ENCODE measurements around the gene MYLK. TPM values are rescaled to one million over a fixed set of nuclear protein-coding genes. Genes with fewer than 3 reads are reported as not detected.

The MYLK gene
- total RNA-seq, 2 experiments from 2014 or later, result 0.22 TPM; not detected in 1

DNA sequence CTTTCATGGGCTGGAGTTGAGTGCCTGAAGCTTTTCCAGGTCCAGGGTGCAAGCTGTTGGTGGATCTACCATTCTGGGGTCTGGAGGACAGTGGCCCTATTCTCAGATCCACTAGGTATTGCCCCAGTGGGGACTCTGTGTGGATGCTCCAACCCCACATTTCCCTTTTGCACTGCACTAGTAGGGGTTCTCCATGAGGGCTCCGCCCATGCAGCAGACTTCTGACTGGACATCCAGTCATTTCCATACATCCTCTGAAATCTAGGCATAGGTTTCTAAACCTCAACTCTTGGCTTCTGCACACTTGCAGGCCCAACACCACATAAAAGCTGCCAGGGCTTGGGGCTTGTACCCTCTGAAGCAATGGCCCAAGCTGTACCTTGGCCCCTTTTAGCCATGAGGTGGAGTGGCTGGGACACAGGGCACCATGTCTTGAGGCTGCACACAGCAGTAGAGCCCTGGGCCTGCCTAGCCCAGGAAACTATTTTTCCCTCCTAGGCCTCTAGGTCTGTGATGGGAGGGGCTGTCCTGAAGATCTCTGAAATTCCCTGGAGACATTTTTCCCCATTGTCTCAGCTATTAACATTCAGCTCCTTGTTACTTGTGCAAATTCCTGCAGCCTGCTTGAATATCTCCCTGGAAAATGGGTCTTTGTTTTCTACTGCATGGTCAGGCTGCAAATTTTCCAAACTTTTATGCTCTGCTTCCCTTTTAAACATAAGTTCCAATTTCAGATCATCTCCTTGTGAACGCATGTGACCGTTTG lies 293.3 kb downstream of the MYLK start:
- no peak overlapping the region for H3K4me3 ChIP-seq (ENCODE audit: low read length)
- ATAC-seq (ENCODE audit: poor library complexity) (no peak), DNase-seq (no peak)
- CTCF ChIA-PET, result no interaction called here
- H3K27ac ChIP-seq (ENCODE audit: low read depth in 1 of 2, low read length in 2 of 2), result no peak overlapping the region
- H3K36me3 ChIP-seq (ENCODE audit: insufficient read depth, low read length), result no peaks in the 10 kb centered on the region
- no peak overlapping the region for H3K4me3 Mint-ChIP-seq
- H3K36me3 Mint-ChIP-seq (ENCODE audit: low read depth), result peaks cover 37% of the 10 kb centered on the region
- TF ChIP-seq, protein P1, sequence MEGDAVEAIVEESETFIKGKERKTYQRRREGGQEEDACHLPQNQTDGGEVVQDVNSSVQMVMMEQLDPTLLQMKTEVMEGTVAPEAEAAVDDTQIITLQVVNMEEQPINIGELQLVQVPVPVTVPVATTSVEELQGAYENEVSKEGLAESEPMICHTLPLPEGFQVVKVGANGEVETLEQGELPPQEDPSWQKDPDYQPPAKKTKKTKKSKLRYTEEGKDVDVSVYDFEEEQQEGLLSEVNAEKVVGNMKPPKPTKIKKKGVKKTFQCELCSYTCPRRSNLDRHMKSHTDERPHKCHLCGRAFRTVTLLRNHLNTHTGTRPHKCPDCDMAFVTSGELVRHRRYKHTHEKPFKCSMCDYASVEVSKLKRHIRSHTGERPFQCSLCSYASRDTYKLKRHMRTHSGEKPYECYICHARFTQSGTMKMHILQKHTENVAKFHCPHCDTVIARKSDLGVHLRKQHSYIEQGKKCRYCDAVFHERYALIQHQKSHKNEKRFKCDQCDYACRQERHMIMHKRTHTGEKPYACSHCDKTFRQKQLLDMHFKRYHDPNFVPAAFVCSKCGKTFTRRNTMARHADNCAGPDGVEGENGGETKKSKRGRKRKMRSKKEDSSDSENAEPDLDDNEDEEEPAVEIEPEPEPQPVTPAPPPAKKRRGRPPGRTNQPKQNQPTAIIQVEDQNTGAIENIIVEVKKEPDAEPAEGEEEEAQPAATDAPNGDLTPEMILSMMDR (IDR thresholded peaks at IDR 0.05), result no peak
- intact Hi-C loops (cut with DNase I, micrococcal nuclease), result no loop called here
- H3K4me1 ChIP-seq (ENCODE audit: insufficient read depth, low read length), result peaks cover 7% of the 10 kb centered on the region
- H3K27ac Mint-ChIP-seq, result no peak overlapping the region
- H3K27me3 ChIP-seq (ENCODE audit: control insufficient read depth in 1 of 2, insufficient read depth in 2 of 2, low read length in 2 of 2), result no peaks in the 10 kb centered on the region
- H3K27me3 Mint-ChIP-seq, result no peaks in the 10 kb centered on the region
- peaks cover 13% of the 10 kb centered on the region for H3K9me3 Mint-ChIP-seq
- H3K4me1 Mint-ChIP-seq (ENCODE audit: low read depth), result peaks cover 5% of the 10 kb centered on the region
- peaks cover 10 to 13% of the 10 kb centered on the region in 2 experiments for H3K9me3 ChIP-seq (ENCODE audit: control insufficient read depth in 1 of 2, insufficient read depth in 1 of 2, low read length in 2 of 2)
- POLR2A ChIA-PET, result no interaction called here

DNA sequence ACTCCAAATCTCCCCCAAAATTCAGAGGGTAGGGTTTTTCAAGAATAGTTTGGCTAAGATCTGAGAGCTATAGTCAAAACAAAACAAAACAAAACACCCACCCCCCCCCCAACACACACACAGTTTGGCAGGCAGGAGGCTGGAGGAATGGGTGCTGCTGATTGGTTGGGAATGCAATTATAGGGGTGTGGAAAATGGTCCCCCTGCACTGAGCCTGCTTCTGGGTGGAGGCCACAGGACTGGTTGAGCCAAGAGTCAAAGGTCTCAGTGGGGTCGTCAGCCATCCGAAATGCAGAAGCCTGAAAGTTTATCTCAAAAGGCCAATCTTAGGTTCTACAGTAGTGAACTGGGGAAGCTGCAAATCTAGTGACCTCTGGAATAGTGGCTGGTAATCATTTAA lies 296.7 kb downstream of the MYLK start:
- TF ChIP-seq, protein P1 (IDR thresholded peaks at IDR 0.05), result no peak
- H3K4me1 Mint-ChIP-seq (ENCODE audit: low read depth), result peaks cover 24% of the 10 kb centered on the region
- no peak for ATAC-seq (ENCODE audit: poor library complexity)
- Histone ChIP-seq H3K27me3 (ENCODE audit: control insufficient read depth in 1 of 2, insufficient read depth in 2 of 2, low read length in 2 of 2) (no peaks in the 10 kb centered on the region), H3K36me3 (ENCODE audit: insufficient read depth, low read length) (no peaks in the 10 kb centered on the region), H3K4me1 (ENCODE audit: insufficient read depth, low read length) (peaks cover 16% of the 10 kb centered on the region), H3K27ac (ENCODE audit: low read depth in 1 of 2, low read length in 2 of 2) (no peak overlapping the region), H3K4me3 (ENCODE audit: low read length) (no peak overlapping the region), H3K9me3 (ENCODE audit: control insufficient read depth in 1 of 2, insufficient read depth in 1 of 2, low read length in 2 of 2) (peaks cover 10 to 13% of the 10 kb centered on the region in 2 experiments)
- peaks cover 35% of the 10 kb centered on the region for H3K36me3 Mint-ChIP-seq (ENCODE audit: low read depth)
- no peaks in the 10 kb centered on the region for H3K27me3 Mint-ChIP-seq
- ChIA-PET CTCF (interaction anchor here (0.7 kb wide), 1 partner anchor 1984 kb away, joined by 3 read pairs; no protein-coding TSS in a partner anchor), POLR2A (interaction anchor here (1.3 kb wide), 1 partner anchor 15 kb away, joined by 3 read pairs; no protein-coding TSS in a partner anchor)
- H3K27ac Mint-ChIP-seq, result no peak overlapping the region
- peaks cover 8% of the 10 kb centered on the region for H3K9me3 Mint-ChIP-seq
- no peak for DNase-seq
- peak overlapping the region; percentile 40 for H3K4me3 Mint-ChIP-seq
- intact Hi-C loops (cut with DNase I, micrococcal nuclease), result loop anchor here in 1 of 2 experiments (5.0 to 10.0 kb wide), 9 partner anchors 370 to 1923 kb away; partner anchors contain the start of genes FAM162A, HCLS1, HSPBAP1 and KPNA1

- H3K27me3 ChIP-seq (ENCODE audit: control insufficient read depth in 1 of 2, insufficient read depth in 2 of 2, low read length in 2 of 2), result no peaks in the 10 kb centered on the region
- TF ChIP-seq, protein P1 (IDR thresholded peaks at IDR 0.05), result no peak
- peaks cover 25% of the 10 kb centered on the region for H3K4me1 Mint-ChIP-seq (ENCODE audit: low read depth)
- no peaks in the 10 kb centered on the region for H3K36me3 ChIP-seq (ENCODE audit: insufficient read depth, low read length)
- H3K27ac ChIP-seq (ENCODE audit: low read depth in 1 of 2, low read length in 2 of 2), result no peak overlapping the region
- DNase-seq (no peak), ATAC-seq (ENCODE audit: poor library complexity) (no peak)
- CTCF ChIA-PET, result interaction anchor here (0.7 kb wide), 1 partner anchor 1985 kb away, joined by 3 read pairs; no protein-coding TSS in a partner anchor
- H3K9me3 ChIP-seq (ENCODE audit: control insufficient read depth in 1 of 2, insufficient read depth in 1 of 2, low read length in 2 of 2), result peaks cover 10 to 13% of the 10 kb centered on the region in 2 experiments
- peak overlapping the region; percentile 40 for H3K4me3 Mint-ChIP-seq
- peaks cover 8% of the 10 kb centered on the region for H3K9me3 Mint-ChIP-seq
- H3K4me3 ChIP-seq (ENCODE audit: low read length), result no peak overlapping the region
- H3K4me1 ChIP-seq (ENCODE audit: insufficient read depth, low read length), result peaks cover 16% of the 10 kb centered on the region
- H3K36me3 Mint-ChIP-seq (ENCODE audit: low read depth), result peaks cover 31% of the 10 kb centered on the region
- H3K27ac Mint-ChIP-seq, result no peak overlapping the region
- no peaks in the 10 kb centered on the region for H3K27me3 Mint-ChIP-seq
- POLR2A ChIA-PET, result interaction anchor here (0.6 to 3.2 kb wide), 3 partner anchors 15 to 1885 kb away, joined by 3 to 8 read pairs (median 4); partner anchors contain the start of gene FAM162A
- intact Hi-C loops (cut with DNase I, micrococcal nuclease), result loop anchor here in 1 of 2 experiments (5.0 to 10.0 kb wide), 9 partner anchors 370 to 1922 kb away; partner anchors contain the start of genes FAM162A, HCLS1, HSPBAP1 and KPNA1
These were observed 297.2 kb downstream of the MYLK start for GRCh38 chr3:123586968-123587367.
